ENCODE data around the gene ALLC.

Gene ALLC

DNA sequence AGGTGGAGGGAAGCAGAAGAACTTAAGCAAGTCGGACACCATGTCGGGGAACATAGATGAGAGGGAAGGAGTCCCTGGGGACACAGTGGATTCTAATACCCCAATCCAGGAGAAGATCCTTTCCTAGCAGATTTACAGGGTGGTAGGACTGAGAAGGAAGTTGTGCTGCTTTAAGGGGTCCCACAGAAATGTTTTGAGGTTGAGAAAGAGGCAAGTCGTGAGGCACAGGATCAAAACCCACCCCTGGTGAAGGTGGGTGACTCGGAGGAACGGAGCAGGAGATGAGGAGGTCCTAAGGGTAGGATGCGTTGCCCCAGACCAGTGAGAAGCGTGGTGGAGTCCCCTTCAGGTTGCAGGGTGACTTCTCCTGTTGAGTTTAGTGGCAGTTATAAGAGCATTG, 78.1 kb downstream of the ALLC start:
- intact Hi-C loops (cut with DNase I; ENCODE audit: low total_unique reads): no loop called here
- DNase-seq: no peak
- Histone ChIP-seq H3K9me3 (no peaks in the 10 kb centered on the region), H3K4me1 (no peaks in the 10 kb centered on the region), H3K27me3 (no peaks in the 10 kb centered on the region), H3K27ac (no peak overlapping the region), H3K36me3 (no peaks in the 10 kb centered on the region), H3K4me3 (no peak overlapping the region)
- TF ChIP-seq, protein P1, sequence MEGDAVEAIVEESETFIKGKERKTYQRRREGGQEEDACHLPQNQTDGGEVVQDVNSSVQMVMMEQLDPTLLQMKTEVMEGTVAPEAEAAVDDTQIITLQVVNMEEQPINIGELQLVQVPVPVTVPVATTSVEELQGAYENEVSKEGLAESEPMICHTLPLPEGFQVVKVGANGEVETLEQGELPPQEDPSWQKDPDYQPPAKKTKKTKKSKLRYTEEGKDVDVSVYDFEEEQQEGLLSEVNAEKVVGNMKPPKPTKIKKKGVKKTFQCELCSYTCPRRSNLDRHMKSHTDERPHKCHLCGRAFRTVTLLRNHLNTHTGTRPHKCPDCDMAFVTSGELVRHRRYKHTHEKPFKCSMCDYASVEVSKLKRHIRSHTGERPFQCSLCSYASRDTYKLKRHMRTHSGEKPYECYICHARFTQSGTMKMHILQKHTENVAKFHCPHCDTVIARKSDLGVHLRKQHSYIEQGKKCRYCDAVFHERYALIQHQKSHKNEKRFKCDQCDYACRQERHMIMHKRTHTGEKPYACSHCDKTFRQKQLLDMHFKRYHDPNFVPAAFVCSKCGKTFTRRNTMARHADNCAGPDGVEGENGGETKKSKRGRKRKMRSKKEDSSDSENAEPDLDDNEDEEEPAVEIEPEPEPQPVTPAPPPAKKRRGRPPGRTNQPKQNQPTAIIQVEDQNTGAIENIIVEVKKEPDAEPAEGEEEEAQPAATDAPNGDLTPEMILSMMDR (IDR thresholded peaks at IDR 0.05): no peak

DNA sequence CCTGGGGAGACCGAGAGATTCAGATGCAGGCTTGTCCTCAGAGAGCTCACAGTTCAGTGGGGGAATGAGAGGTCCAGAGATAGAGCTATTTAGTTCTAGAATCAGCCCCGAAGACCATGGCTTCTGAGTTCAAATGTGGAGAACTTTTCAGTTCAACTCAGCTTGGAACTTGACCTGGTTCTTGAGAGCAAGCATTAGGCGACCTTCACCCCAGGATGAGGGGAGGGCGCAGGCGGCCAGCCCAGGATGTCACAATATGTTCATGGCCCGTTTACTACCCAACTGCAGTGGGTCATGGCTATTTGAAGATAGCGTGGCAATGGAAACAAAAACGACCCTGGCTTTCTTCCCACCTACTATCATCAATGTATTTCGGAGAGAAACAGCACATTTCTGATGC, 79.1 kb downstream of the ALLC start:
- Histone ChIP-seq H3K4me1 (no peaks in the 10 kb centered on the region), H3K36me3 (no peaks in the 10 kb centered on the region), H3K27ac (no peak overlapping the region), H3K4me3 (no peak overlapping the region), H3K9me3 (no peaks in the 10 kb centered on the region), H3K27me3 (no peaks in the 10 kb centered on the region)
- DNase-seq: no peak
- intact Hi-C loops (cut with DNase I; ENCODE audit: low total_unique reads): no loop called here
- TF ChIP-seq, protein P1 (IDR thresholded peaks at IDR 0.05): no peak

DNA sequence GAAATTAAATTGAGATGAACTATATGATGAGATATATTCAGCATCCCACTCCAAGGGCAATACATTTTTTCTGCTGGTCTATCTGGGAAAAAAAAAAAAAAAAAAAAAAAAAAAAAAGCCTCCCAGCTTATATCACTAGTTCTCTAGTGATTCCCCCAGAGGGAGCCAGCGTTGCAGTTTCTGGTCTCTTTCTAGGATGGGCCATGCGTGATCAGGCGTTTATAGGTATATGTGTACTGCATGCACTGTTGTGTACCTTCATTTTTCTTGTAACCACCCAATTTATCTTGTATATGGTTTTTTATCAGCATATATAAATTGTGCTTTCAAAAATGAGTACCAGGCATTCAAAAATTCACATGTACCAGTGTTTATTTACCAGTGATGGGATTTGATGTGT, 80.5 kb downstream of the ALLC start:
- Histone ChIP-seq H3K27me3 (no peaks in the 10 kb centered on the region), H3K4me1 (no peaks in the 10 kb centered on the region), H3K9me3 (no peaks in the 10 kb centered on the region), H3K4me3 (no peak overlapping the region), H3K27ac (no peak overlapping the region), H3K36me3 (no peaks in the 10 kb centered on the region)
- DNase-seq: no peak
- TF ChIP-seq, protein P1 (IDR thresholded peaks at IDR 0.05): no peak
- intact Hi-C loops (cut with DNase I; ENCODE audit: low total_unique reads): no loop called here

DNA sequence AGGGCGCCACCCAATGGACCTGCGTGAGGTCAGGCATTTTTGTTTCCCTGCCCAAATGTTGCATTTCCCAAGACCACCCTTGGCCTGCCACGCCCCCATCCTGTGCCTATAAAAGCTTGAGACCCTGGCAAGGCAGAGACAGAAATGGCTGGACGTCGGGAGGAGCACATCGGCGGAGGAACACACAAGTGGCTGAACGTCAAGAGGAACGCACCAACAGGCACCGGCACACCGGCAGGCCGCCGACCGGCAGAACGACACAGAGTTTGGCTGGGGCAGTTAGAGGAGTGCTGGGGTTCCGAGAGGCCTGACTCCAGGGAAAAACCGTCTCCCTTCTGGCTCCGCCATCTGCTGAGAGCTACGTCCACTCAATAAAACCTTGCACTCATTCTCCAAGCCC, 81.3 kb downstream of the ALLC start:
- no peaks in the 10 kb centered on the region for H3K36me3 ChIP-seq
- H3K9me3 ChIP-seq: no peaks in the 10 kb centered on the region
- no peak for DNase-seq
- H3K4me1 ChIP-seq: no peaks in the 10 kb centered on the region
- intact Hi-C loops (cut with DNase I; ENCODE audit: low total_unique reads): no loop called here
- H3K27me3 ChIP-seq: no peaks in the 10 kb centered on the region
- no peak overlapping the region for H3K27ac ChIP-seq
- H3K4me3 ChIP-seq: no peak overlapping the region
- TF ChIP-seq, protein P1 (IDR thresholded peaks at IDR 0.05): no peak

DNA sequence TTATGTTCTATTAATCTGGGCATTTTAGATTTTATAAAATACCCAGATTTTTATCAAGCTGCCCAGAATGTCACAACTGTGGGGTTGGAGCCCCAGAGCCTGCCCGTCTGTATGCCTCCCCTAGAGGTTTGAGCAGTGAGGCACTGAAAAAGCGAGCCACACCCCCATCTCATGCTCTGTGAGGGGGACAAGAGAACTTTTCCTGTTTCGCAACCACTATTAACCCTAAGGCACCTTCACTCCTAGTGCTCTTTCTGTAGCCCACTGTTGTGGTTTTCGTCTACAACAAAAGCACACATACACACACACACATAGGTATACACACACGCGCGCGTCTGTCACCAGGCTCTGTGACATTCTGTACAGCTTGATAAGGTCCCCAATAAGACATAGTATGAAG, 83.4 kb downstream of the ALLC start:
- H3K4me1 ChIP-seq: no peaks in the 10 kb centered on the region
- H3K27me3 ChIP-seq: no peaks in the 10 kb centered on the region
- H3K36me3 ChIP-seq: no peaks in the 10 kb centered on the region
- DNase-seq: no peak
- H3K27ac ChIP-seq: no peak overlapping the region
- no peak overlapping the region for H3K4me3 ChIP-seq
- TF ChIP-seq, protein P1 (IDR thresholded peaks at IDR 0.05): no peak
- intact Hi-C loops (cut with DNase I; ENCODE audit: low total_unique reads): no loop called here
- no peaks in the 10 kb centered on the region for H3K9me3 ChIP-seq

DNA sequence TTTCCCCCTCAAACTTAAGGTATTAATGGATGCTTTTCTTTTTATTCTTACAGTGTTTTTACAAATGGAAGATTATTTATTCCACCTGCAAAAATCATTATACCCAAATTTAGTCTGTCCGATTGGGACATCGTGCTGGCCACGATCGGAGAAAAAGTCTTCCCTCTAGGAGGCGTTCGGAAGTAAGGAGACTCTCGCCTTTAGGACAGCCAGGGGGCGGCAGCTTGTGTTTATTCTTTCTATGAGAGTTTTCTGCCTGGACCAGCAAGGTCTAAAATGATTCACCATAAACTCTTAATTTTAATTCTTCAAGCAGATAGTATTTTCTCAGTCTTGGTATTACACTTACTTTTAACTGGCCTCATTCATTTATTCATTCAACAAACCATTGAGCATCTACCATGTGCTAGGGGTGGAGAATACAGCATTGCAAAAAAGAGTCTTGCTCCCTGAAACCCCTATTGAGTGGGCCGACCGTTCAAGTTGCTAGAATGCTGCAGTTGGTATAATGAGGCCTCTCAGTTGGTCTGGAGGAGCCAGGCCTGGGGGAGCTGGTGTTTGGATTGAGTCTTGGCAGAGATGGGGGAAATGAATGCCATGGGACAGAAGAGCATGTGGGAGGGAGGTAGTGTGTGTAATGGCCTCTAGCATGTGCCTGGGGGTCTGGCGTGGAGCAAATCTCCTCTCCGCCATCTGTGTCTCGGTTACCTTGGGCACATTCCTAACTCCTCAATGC, 84.0 kb downstream of the ALLC start:
- Histone ChIP-seq H3K27ac (no peak overlapping the region), H3K36me3 (no peaks in the 10 kb centered on the region), H3K27me3 (no peaks in the 10 kb centered on the region), H3K9me3 (no peaks in the 10 kb centered on the region), H3K4me3 (no peak overlapping the region), H3K4me1 (no peaks in the 10 kb centered on the region)
- intact Hi-C loops (cut with DNase I; ENCODE audit: low total_unique reads): no loop called here
- DNase-seq: no peak
- TF ChIP-seq, protein P1 (IDR thresholded peaks at IDR 0.05): no peak
